Panc1 (cell line): Measurements from ENCODE around the gene DPYD. TPM values are rescaled to one million over a fixed set of nuclear protein-coding genes. Genes with fewer than 3 reads are reported as not detected.

Experiments
- ATAC-seq: fragments of 200-7000 bp; cut with Tn5 transposase; 2 replicates; pipeline ENCODE4 v1.9.1; 2020; ENCODE audit warnings: mild to moderate bottlenecking, moderate library complexity
- BruUV-seq: library from RNA; stranded (reverse); fragments of 400-500 nt; replicated peaks from 2 replicates; lab custom pipeline; 2021; lab: Mats Ljungman, UMichigan
- CTCF ChIA-PET: fragments of 300-600 bp; sonication (Branson Sonifier 250); formaldehyde crosslinking; loops from one replicate; lab custom pipeline; 2022; ENCODE audit warnings: antibody characterized with exemption; lab: Charles Lee
- POLR2A ChIA-PET: fragments of 300-600 bp; sonication (Branson Sonifier 250); formaldehyde crosslinking; loops from one replicate; lab custom pipeline; 2022; ENCODE audit warnings: antibody characterized with exemption; lab: Charles Lee
- DNase-seq: peaks from one replicate; pipeline ENCODE4 v3.0.0-alpha.2; 2010; ENCODE audit warnings: low read depth, low spot score
- H3K27ac ChIP-seq: 2 replicates; pipeline ENCODE4 v1.5.1; 2011; ENCODE audit warnings: mild to moderate bottlenecking, low read length, inconsistent platforms
- H3K27me3 ChIP-seq: fragments of 200-500 bp; sonication (Bioruptor generic); 2 replicates; pipeline ENCODE4 v1.6.0; 2014; ENCODE audit warnings: low read length, inconsistent platforms; ENCODE audit not compliant: control insufficient read depth, insufficient read depth
- H3K36me3 ChIP-seq: fragments of 200-500 bp; sonication (Bioruptor generic); 2 replicates; pipeline ENCODE4 v1.5.1; 2014; ENCODE audit warnings: inconsistent platforms, mild to moderate bottlenecking, low read length, moderate library complexity; ENCODE audit not compliant: control insufficient read depth, insufficient read depth
- H3K4me1 ChIP-seq: 2 replicates; pipeline ENCODE4 v1.5.1; 2011; ENCODE audit warnings: inconsistent platforms, mild to moderate bottlenecking, low read length, moderate library complexity; ENCODE audit not compliant: control insufficient read depth, insufficient read depth
- H3K4me3 ChIP-seq, 2 experiments: 2 replicates each; pipeline ENCODE4 v1.5.1; 2011 to 2012; ENCODE audit warnings: low read depth in 2 of 2, low read length in 2 of 2, mild to moderate bottlenecking in 2 of 2, inconsistent platforms in 1 of 2, moderate library complexity in 1 of 2
- H3K9me3 ChIP-seq: fragments of 200-500 bp; sonication (Bioruptor generic); 2 replicates; pipeline ENCODE4 v1.5.1; 2014; ENCODE audit warnings: low read depth, mild to moderate bottlenecking, inconsistent platforms, low read length, moderate library complexity; ENCODE audit not compliant: control insufficient read depth, insufficient read depth
- POLR2AphosphoS5 ChIP-seq: IDR thresholded peaks from 2 replicates; pipeline ENCODE4 v1.6.1; 2012; ENCODE audit warnings: mild to moderate bottlenecking, low read depth, low read length, moderate library complexity
- SIN3A ChIP-seq: IDR thresholded peaks from 2 replicates; pipeline ENCODE4 v1.6.1; 2012; ENCODE audit warnings: low read depth, mild to moderate bottlenecking, low read length, moderate library complexity, borderline replicate concordance; ENCODE audit not compliant: insufficient read depth
- TCF7L2 ChIP-seq: IDR thresholded peaks from 2 replicates; pipeline ENCODE4 v1.6.1; 2011; ENCODE audit warnings: mild to moderate bottlenecking, low read depth, low read length, inconsistent platforms
- in situ Hi-C: cut with HindIII; loops from 2 replicates; pipeline ENCODE4 v1.10.0; 2016; ENCODE audit warnings: low sequenced_read_pairs, low pct_unique_long_range_greater_than_20kb
- intact Hi-C: fragments of 100-400 bp; cut with micrococcal nuclease; formaldehyde crosslinking; loops from one replicate; pipeline ENCODE4 v1.10.0; 2022; ENCODE audit not compliant: unreplicated experiment
- total RNA-seq: library from RNA; stranded (reverse); gene quantifications from one replicate; pipeline ENCODE4 v1.2.1, GENCODE V29; 2021; ENCODE audit not compliant: unreplicated experiment
- TF ChIP-seq, protein P1 (sequence below): fragments of 450-650 bp; IDR thresholded peaks from 2 replicates; pipeline ENCODE4 v1.5.1; 2017; ENCODE audit warnings: mild to moderate bottlenecking
- TF ChIP-seq, protein P2 (sequence below), 2 experiments: IDR thresholded peaks; 2 replicates each; pipeline ENCODE4 v1.6.1; 2011 to 2012; ENCODE audit warnings: low read depth in 2 of 2, control low read depth in 1 of 2, low read length in 1 of 2, mild to moderate bottlenecking in 1 of 2, moderate library complexity in 1 of 2; ENCODE audit not compliant: insufficient read depth in 1 of 2

The DPYD gene
- total RNA-seq, 1 experiment from 2014 or later, result 2.0 TPM

DNA sequence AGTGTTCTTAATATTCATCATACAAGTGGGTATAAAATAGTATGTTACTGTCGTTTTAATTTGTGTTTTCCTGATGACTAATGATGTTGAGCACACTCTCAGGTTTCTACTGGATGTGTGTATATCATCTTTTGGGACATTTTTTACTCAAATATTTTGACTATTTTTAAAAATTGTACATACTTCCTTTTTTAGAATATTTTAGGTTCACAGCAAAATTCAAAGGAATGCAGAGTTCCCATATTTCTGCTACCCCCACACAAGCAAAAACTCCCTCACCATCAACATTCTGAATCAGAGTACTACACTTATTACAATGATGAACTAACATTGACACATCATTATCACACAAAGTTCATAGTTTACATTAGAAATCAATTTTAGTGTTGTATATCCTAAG, 114.5 kb downstream of the DPYD start:
- no peaks in the 10 kb centered on the region for H3K9me3 ChIP-seq
- no peak for ATAC-seq
- TF ChIP-seq, protein P1, sequence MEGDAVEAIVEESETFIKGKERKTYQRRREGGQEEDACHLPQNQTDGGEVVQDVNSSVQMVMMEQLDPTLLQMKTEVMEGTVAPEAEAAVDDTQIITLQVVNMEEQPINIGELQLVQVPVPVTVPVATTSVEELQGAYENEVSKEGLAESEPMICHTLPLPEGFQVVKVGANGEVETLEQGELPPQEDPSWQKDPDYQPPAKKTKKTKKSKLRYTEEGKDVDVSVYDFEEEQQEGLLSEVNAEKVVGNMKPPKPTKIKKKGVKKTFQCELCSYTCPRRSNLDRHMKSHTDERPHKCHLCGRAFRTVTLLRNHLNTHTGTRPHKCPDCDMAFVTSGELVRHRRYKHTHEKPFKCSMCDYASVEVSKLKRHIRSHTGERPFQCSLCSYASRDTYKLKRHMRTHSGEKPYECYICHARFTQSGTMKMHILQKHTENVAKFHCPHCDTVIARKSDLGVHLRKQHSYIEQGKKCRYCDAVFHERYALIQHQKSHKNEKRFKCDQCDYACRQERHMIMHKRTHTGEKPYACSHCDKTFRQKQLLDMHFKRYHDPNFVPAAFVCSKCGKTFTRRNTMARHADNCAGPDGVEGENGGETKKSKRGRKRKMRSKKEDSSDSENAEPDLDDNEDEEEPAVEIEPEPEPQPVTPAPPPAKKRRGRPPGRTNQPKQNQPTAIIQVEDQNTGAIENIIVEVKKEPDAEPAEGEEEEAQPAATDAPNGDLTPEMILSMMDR, result no peak
- TF ChIP-seq TCF7L2 (no peak), POLR2AphosphoS5 (no peak), SIN3A (no peak)
- TF ChIP-seq, protein P2, sequence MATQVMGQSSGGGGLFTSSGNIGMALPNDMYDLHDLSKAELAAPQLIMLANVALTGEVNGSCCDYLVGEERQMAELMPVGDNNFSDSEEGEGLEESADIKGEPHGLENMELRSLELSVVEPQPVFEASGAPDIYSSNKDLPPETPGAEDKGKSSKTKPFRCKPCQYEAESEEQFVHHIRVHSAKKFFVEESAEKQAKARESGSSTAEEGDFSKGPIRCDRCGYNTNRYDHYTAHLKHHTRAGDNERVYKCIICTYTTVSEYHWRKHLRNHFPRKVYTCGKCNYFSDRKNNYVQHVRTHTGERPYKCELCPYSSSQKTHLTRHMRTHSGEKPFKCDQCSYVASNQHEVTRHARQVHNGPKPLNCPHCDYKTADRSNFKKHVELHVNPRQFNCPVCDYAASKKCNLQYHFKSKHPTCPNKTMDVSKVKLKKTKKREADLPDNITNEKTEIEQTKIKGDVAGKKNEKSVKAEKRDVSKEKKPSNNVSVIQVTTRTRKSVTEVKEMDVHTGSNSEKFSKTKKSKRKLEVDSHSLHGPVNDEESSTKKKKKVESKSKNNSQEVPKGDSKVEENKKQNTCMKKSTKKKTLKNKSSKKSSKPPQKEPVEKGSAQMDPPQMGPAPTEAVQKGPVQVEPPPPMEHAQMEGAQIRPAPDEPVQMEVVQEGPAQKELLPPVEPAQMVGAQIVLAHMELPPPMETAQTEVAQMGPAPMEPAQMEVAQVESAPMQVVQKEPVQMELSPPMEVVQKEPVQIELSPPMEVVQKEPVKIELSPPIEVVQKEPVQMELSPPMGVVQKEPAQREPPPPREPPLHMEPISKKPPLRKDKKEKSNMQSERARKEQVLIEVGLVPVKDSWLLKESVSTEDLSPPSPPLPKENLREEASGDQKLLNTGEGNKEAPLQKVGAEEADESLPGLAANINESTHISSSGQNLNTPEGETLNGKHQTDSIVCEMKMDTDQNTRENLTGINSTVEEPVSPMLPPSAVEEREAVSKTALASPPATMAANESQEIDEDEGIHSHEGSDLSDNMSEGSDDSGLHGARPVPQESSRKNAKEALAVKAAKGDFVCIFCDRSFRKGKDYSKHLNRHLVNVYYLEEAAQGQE (IDR thresholded peaks at IDR 0.05; ENCODE audit: insufficient read depth in 1 of 2, low read depth in 2 of 2, low read length in 1 of 2), result no peak
- H3K4me3 ChIP-seq, result no peak overlapping the region
- DNase-seq, result no peak
- in situ Hi-C loops (no loop called here), intact Hi-C loops (loop anchor here (10.0 kb wide), 1 partner anchor 842 kb away; no protein-coding TSS in a partner anchor)
- no peaks in the 10 kb centered on the region for H3K27me3 ChIP-seq
- H3K4me1 ChIP-seq, result no peaks in the 10 kb centered on the region
- no TSS peak for BruUV-seq
- ChIA-PET CTCF (no interaction called here), POLR2A (interaction anchor here (0.6 kb wide), 1 partner anchor 281 kb away, joined by 10 read pairs; no protein-coding TSS in a partner anchor)
- no peaks in the 10 kb centered on the region for H3K36me3 ChIP-seq
- H3K27ac ChIP-seq, result no peak overlapping the region

DNA sequence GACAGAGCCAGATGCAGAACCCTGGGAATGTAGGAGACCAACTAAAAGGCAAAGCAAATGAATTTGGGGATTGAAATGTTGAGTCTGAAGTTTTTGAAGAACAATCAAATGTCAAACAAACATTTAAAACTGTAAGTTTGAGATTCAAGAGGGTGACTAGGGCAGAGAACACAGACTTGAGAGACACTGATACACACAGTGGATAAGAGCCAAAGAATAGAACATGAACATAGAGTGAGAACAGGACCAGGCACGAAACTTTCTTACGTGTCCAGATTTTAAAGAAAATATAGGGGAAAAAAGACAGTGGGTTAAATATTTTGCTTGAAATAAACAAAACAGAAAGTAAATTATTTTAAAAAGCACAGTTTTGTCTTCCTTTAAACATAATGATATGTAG, 115.7 kb downstream of the DPYD start:
- no TSS peak for BruUV-seq
- POLR2A ChIA-PET, result no interaction called here

More for the DNA sequence above, 115.7 kb downstream of the DPYD start:
- CTCF ChIA-PET, result no interaction called here
- intact Hi-C loops, result loop anchor here (10.0 kb wide), 1 partner anchor 840 kb away; no protein-coding TSS in a partner anchor
- no peaks in the 10 kb centered on the region for H3K27me3 ChIP-seq
- H3K36me3 ChIP-seq, result no peaks in the 10 kb centered on the region
- no peak overlapping the region for H3K4me3 ChIP-seq
- H3K9me3 ChIP-seq, result no peaks in the 10 kb centered on the region
- in situ Hi-C loops, result no loop called here
- ATAC-seq (no peak), DNase-seq (no peak)
- TF ChIP-seq, protein P1, result no peak
- no peak for TF ChIP-seq POLR2AphosphoS5
- no peak for TF ChIP-seq TCF7L2
- TF ChIP-seq, protein P2 (IDR thresholded peaks at IDR 0.05; ENCODE audit: insufficient read depth in 1 of 2, low read depth in 2 of 2, low read length in 1 of 2), result no peak
- TF ChIP-seq SIN3A, result no peak
- no peak overlapping the region for H3K27ac ChIP-seq
- H3K4me1 ChIP-seq, result no peaks in the 10 kb centered on the region
